ENCODE data around the gene SLC24A4.

Gene SLC24A4

DNA sequence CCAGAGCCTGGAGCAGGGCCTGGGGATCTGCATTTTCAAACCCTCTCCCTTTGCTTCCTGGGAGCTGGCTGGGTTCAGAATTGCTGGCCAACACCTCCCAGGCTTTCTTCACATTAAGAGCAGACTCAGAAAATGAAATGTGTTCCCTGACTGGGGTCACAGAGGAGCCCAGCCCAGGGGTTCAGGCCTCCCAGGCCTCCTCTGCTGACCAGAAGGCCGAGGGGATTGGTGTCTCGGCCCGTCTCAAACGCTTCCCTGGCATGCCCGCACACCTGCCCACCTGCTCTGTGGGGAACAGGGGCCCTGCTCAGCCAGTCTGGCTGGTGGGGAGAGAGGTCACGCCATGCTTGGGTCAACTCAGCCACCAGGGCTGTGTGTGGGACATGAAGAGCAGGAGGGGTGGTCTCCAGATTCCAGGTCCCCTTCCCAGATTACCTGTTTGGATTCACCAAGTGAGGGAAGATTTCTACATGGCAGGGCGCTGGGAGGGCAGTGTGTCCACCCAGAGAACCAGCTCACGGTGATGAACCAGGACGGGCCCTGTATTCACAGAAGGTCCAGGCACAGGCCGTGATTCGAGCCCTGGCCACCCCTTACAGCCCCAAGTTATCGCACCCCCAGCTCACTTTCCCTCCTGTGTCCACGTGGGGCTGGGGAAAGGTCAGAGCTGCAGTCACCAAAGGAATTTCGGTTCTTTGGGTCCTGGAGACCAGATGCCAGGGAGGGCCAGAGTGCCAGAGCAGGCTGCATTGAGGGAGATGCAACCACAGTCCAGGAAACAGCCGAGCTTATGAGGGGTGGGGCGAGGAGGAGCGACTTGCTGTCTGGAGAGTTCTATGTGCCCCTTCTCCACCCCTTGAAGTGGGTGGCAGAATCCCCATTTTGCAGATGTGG lies 135.4 kb downstream of the SLC24A4 start:
- no peak for DNase-seq (ENCODE audit: low read depth in 2 of 2)

DNA sequence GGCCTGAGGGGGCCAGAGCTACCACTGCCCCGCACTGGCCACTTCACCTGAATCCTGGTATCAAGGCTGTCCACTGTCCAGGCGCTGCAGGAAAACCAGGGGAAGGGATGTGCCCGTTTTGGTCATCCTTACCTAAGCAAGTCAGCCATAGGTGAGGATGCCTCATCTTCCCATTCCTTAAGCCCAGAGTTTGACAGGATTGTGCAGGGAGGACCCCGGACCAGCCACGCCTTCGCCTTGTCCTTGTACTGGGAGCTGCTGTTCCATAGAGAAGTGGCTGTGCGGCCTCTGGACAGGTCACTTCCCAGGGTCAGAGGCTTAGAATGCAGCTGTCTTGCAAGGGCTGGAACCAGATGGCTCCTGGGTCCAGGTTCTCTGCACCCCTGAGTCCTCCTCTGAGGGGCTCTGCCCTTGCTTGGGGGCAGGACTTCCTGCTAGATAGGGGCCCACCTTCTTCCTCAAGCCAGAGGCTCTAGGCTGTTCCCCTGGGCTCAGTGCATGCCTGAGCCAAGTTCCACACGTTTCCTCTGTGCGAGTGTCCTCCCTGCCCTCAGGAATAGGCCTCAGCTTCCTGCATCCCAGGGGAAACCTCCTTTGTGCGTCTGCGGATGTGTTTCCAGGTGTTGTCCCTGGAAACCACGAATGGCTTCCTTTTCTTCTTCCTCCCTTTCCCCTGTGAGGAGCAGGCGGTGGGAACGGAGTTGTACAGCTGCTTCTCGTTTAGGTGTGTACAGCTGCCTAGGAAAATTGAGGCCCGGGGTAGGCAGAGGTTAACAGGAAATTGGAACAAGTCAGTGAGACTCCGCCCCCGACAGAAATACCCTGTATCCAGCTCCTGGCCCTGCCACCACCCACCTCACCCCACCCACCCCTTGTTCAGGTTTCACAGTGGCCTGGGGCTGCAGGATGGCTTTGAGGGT lies 136.3 kb downstream of the SLC24A4 start:
- no peak for DNase-seq (ENCODE audit: low read depth in 2 of 2)

DNA sequence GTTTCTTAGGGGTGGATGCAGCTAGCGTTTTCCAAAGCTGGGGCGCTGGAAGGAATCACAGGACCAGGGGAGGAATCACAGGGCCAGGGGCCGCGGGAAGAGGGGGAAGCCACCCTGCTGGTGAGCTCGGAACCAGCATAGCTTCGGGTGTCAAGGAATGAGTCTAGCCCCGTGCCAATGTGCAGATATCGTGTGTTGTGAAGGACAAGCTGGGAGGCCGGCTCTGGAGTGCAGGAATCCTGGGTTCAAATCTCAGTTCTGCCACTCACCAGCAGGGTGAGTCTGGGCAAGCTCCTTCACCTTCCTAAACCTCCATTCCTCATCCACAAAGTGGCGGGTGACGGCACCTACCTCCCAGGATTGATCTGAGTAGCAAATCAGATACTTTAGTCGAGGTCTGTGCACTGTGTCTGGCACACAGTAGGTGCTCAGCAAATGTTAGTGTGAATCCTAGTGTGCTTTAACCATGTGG lies 137.0 kb downstream of the SLC24A4 start:
- no peak for DNase-seq (ENCODE audit: low read depth in 2 of 2)

DNA sequence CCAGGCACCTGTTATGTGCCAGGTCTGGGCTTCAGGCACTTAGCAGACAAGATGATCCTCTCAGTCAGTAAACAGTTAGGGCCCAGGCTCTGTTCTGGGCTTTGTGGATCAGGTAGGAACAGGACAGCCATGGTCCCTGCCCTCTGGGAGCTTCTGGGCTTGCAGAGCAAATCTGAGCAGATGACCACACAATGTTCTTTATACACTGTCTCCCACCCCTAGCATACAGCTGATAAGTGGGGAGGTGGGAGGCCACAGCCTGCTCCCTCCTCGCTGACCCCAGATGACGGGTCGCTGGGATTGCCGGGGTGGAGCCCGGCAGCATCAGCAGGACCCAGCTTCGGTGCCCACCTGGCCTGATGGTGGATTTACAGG lies 137.6 kb downstream of the SLC24A4 start:
- DNase-seq (ENCODE audit: low read depth in 2 of 2): no peak

DNA sequence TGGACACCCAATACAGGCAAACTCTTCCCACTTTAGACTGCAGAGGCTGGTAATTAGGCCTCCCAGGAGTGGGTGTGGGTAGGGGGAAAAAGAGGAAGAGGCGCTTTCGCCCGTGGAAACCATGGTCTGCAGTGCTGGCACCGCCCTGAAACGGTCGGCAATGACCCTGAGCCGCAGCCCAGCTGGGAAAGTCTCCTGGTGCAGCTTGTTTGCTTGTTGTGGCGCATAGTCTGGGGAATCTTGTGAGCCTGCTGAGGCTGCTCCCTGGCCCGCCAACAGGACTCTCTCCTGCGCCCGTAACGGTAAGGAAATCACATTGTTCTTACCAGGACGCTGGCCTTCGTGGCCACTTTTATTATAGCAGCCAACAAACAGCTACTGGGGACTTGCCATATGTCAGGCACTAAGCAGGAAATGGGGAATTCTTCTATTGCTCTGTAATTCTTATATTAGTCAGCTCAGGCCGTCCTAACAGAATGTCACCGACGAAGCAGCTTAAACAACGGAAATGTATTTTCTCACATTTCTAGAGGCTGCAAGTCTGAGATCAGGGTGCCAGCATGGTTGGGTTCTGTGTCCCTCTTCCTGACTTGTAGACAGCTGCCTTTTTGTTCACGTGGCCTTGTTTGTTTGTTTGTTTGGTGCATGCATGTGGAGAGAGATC lies 138.1 kb downstream of the SLC24A4 start:
- no peak for DNase-seq (ENCODE audit: low read depth in 2 of 2)

DNA sequence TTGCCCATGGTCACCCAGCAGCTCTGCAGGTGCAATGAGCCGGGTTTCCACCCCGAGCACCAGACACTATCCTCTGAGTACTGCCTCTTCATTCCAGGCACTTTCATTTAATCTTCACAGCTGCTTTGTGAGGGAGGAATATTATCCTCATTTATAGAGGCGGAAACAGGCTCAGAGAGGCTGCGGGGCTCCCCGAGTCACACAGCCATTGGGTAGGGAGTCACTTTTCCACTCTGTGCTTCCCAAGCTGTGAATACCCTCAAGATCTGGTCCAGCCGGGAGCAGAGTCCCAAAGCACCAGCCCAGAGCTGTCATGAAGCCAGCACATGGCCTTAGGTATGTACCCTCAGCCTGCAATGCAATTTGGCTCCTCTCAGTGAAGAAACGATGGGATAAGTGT lies 138.9 kb downstream of the SLC24A4 start:
- no peak for DNase-seq (ENCODE audit: low read depth in 2 of 2)

DNA sequence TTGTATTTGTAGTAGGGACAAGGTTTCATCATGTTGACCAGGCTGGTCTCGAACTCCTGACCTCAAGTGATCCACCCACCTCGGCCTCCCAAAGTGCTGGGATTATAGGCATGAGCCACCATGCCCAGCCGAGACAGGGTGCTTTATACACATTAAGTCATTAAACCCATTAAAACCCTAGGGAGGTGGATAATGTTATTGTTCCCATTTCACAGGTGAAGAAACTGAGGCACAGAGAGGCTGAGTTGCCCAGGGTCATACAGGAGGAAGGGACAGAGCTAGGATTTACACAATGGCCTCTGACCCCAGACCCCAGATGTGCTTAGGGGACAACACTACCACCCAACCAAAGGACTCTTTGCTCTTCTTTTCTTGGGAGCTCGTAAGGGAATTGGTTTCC lies 139.6 kb downstream of the SLC24A4 start:
- no peak for DNase-seq (ENCODE audit: low read depth in 2 of 2)

DNA sequence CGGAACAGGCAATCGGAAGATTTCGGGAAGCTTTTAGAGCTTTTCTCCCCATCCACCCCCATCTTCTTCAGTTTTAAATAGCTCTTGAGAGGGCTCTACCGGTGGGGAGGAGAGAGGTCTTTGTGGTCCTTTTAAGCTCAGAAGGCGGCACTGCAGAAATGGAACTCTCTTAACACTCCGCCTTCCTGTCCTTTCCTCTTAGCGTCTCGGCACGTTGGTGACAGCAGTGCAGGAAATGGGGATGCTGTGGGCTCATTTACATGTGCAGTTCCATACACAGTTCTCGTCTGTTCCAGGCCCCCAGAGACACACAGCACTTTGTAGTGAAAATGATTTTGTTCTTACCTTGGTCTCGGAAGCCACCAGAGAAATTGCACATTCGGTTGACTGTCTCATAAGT lies 140.2 kb downstream of the SLC24A4 start:
- DNase-seq (ENCODE audit: low read depth in 2 of 2): no peak

DNA sequence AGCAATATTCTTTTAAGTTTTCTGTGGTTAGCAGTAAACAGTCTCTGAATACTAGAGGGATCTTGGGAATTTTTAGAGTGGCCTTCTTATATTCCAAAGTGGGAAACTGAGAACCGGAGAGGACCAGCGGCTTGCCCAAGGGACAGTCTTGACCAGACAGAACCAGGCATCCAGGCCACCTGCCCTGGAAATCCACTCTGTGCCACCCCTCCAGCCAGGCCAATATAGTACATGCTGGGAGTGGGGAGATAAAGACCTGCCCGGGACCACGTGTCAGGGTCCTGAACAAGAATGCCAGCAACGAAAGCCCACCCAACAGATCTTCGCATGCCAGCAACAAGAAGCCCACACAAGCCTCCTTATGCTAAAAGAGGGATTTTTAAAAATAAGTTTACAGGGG lies 141.2 kb downstream of the SLC24A4 start:
- DNase-seq (ENCODE audit: low read depth in 2 of 2): no peak

DNA sequence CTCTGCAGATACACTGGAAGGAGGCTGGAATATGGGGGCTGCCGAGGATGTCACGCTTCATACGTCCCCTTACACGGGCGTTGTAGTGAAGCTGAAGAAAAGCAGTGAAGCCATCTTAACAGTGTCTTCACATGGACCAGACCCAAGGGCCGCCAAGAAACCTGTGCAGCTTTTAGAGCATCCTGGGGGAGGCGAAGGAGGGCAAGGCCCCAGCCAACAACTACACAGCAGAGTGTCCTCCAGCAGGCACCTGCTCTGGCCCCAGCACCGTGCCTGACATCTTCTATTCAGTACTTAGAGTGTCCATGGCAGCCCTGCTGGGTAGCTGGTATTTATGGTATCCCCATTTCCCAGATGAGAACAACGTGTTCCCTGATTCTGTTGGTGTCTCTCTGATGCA lies 141.8 kb downstream of the SLC24A4 start:
- no peak for DNase-seq (ENCODE audit: low read depth in 2 of 2)

DNA sequence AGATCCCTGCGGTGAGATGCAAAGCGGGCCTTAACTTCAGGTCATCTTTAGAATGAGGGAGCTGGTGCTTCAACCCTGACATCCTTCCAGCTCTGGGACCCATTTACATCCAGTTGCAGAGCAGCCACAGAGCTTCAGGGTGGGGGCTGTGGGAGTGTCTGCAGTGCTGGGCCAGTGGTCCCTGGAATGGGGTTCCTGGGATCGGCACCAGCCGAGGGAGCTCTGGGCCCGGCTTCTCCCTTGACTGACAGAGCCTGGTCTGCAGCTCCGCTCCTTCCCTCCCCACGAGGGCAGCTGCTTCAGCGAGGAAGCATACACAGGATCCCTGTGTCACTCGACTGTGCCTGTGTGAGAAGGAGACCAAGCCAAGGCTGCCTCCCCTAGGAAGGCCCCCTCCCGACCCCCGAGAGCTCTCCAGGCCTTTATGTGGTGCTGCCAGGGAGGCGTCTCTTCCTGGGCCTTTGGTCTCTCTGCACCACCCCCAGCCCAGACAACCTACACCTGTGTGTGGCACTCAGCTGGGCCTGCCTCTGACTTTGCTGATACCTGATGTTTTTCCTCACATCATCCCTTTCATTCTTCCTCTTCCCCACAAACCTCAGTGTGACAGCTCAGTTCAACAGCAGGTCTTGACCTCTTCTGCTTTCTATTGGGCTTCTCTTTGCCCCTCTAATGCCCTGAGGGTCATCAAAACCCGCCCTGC lies 142.5 kb downstream of the SLC24A4 start:
- DNase-seq (ENCODE audit: low read depth in 2 of 2): no peak

DNA sequence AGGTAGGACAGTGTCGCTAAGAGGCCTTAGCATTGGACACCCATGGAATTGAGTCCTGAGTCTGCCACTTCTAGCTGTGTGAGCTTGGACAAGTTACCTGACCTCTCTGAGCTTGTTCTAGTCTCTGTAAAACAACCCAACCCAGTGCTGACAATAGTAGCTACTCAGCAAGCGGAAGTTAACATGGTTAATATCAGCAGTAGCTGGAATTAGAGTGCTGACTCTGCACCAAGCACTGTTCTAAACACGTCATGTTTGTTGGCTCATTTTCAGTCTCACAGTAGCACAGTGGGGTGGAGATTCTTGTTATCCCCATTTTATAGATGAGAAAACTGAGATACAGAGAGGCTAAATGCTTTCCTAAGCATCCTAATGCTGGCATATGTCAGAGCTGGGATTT lies 143.1 kb downstream of the SLC24A4 start:
- DNase-seq (ENCODE audit: low read depth in 2 of 2): no peak

DNA sequence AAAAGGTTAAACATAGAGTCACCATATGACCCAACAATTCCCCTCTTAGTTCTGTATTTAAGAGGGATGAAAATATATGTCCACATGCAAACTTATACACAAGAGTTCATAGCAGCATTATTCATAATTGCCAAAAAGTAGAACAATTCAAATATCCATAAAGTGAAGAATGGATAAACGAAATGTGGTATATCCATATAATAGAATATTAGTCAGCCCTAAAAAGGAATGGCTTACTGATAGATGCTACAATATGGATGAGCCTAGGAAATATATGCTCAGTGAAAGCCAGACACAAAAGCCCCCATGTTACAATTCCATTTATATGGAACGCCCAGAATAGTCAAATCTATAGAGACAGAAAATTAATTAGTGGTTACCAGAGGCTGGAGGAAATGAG lies 146.6 kb downstream of the SLC24A4 start:
- no peak for DNase-seq (ENCODE audit: low read depth in 2 of 2)

DNA sequence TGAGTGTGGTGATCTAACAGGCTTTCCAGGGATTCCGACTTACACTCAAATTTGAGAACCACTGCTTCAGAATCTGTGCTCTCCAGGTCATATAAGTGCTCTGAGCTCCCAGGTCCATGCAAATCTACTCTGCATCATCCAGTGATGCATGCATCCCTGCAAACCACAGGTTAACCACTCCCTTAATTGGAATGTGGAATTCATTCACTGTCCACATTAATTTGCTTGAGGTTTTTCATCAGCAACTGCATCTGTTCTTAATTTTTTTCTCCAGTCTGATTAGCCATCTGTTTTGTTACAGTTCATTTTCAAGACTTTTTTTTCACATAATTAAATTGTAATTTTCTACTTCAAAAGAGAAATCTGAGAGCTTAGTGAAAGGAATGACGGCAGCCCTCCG lies 147.2 kb downstream of the SLC24A4 start:
- no peak for DNase-seq (ENCODE audit: low read depth in 2 of 2)

DNA sequence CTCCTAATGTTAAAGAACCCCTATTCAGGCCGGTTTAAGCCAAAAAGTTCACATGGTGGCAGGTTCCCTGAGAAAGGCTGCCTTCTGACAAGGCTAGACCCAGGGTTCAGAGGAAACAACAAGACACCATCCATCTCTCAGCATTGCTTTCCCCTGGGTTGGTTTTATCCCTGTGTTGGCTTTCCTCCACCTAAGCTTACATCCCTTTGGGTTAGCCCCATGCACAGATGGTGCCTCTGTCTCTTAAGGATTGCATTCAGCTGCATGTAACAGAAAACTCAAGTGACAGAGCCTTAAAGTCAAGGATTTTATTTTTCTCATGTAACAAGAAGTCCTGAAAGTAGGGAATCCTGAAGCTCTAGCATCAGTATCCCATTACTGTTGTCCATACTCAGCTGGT lies 147.8 kb downstream of the SLC24A4 start:
- DNase-seq (ENCODE audit: low read depth in 2 of 2): no peak

DNA sequence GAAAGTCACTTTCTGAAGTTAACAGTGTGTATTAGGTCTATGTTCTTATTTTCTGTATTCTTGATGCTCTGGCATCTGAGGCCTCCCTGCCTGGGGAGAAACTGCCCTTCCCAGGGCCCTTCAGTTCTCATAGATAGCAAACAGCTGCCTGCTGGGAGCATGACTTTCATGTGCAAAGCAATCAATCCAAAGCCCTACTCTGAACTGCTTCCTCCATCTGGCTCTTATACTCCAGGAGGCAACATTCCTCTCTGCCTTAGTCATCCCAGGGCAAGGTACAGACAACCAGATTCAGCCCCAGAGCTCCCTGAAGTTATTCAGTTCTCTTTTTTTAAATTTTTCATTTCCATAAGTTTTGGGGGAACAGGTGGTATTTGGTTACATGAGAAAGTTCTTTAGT lies 149.0 kb downstream of the SLC24A4 start:
- DNase-seq (ENCODE audit: low read depth in 2 of 2): no peak

DNA sequence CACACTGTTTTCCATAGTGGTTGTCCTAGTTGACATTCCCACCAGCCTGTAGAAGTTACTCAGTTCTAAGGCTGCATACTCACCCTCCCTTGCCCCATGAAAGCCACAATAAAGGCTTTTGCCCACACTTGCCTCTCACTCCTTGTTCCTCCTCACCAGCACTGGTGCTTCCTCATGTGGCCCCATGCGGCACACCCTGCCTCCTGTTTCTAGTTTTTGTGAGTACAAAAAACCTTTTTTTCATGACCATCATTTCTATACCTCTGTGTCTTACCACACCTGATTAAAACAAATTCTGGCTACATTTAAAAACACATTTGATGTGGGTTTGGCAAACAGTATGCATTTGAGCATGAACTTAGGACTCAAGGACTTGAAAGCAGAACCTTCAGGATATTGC lies 149.9 kb downstream of the SLC24A4 start:
- no peak for DNase-seq (ENCODE audit: low read depth in 2 of 2)

DNA sequence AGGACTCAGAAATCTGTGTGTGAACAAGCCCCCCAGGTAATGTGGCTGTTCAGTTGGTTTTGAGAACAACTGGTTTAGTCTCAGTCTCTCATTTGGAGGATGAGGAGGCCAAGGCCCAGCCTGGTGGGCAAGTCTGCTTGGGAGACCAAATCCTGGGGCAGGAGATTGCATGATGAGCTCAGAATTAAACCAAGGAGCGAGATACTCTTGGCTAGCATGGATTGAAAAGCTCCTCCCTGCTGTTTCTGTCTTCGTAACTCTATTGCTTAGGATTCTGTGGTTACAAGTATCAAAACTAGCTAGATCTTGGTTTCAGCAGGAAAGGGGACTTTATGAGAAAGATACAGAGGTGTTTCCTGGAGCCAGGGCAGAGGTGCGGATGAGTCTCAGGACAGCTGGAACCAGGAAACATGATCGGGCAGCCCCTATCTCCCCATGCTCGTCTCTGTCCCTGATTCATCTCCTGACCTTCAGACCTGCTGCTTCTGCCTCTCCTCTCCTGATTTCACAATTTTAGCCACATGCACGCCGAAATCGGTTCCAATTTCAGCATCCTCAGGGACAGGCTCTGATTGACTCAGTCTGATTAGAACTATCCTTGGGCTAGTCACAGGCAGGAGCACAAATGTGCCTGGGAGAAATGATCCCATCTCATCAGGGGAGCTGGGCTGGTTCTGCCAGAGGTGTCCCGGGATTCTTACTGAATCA lies 150.4 kb downstream of the SLC24A4 start:
- DNase-seq (ENCODE audit: low read depth in 2 of 2): no peak

DNA sequence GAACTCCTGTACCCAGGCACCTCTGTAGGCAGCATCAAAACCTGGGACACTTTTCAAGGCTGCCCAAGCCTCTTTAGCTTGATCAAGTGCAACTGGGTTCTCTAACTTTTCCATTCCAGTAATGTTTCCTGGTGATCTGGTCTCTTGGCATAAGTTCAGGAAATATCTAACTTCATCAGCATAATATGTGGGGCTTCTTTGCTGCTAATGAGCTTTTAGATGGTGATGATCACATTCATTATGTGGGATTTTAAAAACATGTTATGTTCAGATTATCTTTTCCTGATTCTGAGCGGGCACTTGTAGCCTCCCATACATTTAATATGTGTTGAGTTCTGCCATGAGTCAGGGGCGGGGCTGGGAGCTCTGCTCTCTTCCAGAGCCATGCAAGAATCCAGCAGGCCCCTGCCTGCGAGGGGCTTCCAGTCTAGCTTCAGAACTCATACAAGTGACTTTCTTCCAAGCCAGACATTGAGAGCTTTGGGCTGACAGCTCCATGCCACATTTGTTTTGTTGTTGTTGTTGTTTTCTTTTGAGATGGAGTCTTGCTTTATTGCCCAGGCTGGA lies 151.1 kb downstream of the SLC24A4 start:
- no peak for DNase-seq (ENCODE audit: low read depth in 2 of 2)

DNA sequence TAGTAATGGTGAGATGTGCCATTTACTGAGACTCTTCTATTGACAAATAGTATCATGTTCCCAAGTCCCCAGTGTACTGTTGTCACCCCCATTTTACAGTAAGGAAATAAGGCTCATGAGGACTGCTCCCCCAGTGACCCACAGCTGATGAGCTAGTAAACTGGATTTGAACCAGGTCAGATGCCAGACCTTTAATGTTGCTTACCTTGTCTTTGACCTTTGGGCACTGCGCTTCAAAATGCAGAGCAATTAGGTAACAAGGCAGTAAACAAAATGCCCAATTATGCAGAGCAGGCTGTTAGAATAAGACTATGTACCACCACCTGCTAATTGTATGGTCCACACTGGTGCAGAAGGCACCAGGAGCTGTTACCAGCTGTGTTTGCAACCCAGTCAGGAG lies 152.1 kb downstream of the SLC24A4 start:
- no peak for DNase-seq (ENCODE audit: low read depth in 2 of 2)
